Loucy (cell line): ENCODE results near the gene TRIP13.

Source experiments
- EZH2phosphoT487 ChIP-seq: fragments of 200-600 bp; IDR thresholded peaks from 2 replicates; pipeline ENCODE4 v1.6.1; 2018; ENCODE audit warnings: antibody characterized with exemption, mild to moderate bottlenecking, moderate library complexity, borderline replicate concordance
- TF ChIP-seq, protein P1 (sequence below): fragments of 200-600 bp; sonication (generic); conservative IDR thresholded peaks from 2 replicates; pipeline ENCODE4 v1.5.1; 2014; ENCODE audit warnings: mild to moderate bottlenecking, antibody characterized with exemption, low read length

DNA sequence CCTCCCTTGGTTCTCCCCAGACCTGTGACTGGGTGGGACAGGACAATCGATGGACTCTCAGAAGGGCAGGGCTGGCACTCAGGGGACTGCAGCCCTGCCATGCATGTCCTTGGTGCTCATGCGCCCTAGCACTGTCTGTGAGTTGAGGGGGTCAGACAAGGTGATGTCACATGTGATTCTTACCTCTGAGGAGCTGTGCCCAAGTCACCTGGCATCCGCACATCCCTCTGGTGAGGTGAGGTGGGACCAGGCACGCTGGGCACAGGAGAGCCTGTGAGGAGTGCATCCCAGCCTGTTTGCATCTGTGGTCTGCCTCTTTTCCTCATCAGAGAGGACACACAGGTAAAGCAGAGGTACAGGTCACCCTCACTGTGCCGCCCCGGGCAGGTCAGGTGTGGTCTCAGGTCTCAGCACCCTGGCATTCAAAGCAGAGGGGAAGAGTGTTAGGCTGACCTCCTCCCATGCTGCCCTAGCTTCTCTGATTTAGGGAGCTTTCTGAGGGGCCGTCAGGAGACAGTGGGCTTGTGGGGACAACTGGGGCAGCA is 14.8 kb downstream of the TRIP13 start:
- TF ChIP-seq, protein P1, sequence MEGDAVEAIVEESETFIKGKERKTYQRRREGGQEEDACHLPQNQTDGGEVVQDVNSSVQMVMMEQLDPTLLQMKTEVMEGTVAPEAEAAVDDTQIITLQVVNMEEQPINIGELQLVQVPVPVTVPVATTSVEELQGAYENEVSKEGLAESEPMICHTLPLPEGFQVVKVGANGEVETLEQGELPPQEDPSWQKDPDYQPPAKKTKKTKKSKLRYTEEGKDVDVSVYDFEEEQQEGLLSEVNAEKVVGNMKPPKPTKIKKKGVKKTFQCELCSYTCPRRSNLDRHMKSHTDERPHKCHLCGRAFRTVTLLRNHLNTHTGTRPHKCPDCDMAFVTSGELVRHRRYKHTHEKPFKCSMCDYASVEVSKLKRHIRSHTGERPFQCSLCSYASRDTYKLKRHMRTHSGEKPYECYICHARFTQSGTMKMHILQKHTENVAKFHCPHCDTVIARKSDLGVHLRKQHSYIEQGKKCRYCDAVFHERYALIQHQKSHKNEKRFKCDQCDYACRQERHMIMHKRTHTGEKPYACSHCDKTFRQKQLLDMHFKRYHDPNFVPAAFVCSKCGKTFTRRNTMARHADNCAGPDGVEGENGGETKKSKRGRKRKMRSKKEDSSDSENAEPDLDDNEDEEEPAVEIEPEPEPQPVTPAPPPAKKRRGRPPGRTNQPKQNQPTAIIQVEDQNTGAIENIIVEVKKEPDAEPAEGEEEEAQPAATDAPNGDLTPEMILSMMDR: no peak
- no peak for TF ChIP-seq EZH2phosphoT487
